ENCODE results near the gene NEUROG2. TPM values are rescaled to one million over a fixed set of nuclear protein-coding genes. Genes with fewer than 3 reads are reported as not detected.

Gene NEUROG2
- total RNA-seq, 4 donors from 2014 or later = not detected

GRCh38 chr4:112519689-112520597 is 4.0 kb upstream of the NEUROG2 start:
- Histone ChIP-seq H3K27me3 (peaks cover 91 to 97% (median 93%) of the 10 kb centered on the region in 3 donors), H3K4me3 (no peak overlapping the region), H3K4me1 (peaks cover 33% of the 10 kb centered on the region in 2 donors), H3K27ac (no peak overlapping the region), H3K9me3 (no peaks in the 10 kb centered on the region), H3K36me3 (no peaks in the 10 kb centered on the region)
- no peak for ATAC-seq
- intact Hi-C loops (cut with DNase I; ENCODE audit: low total_unique reads) = no loop called here
- TF ChIP-seq CTCF (IDR thresholded peaks at IDR 0.05 in 4 of 5, conservative IDR thresholded peaks at IDR 0.05 in 1 of 5) (no peak), POLR2A (IDR thresholded peaks at IDR 0.05) (no peak)
- in situ Hi-C loops (cut with MboI; ENCODE audit: low sequenced_read_pairs in 4 of 4) = loop anchor here in 3 of 4 donors (10.0 kb wide), 2 partner anchors 185 to 195 kb away; no protein-coding TSS in a partner anchor
- DNase-seq = no peak

- DNase-seq = no peak
- intact Hi-C loops (cut with DNase I; ENCODE audit: low total_unique reads) = no loop called here
- no peak for TF ChIP-seq CTCF (IDR thresholded peaks at IDR 0.05 in 4 of 5, conservative IDR thresholded peaks at IDR 0.05 in 1 of 5)
- no peak for TF ChIP-seq POLR2A (IDR thresholded peaks at IDR 0.05)
- H3K9me3 ChIP-seq = no peaks in the 10 kb centered on the region
- in situ Hi-C loops (cut with MboI; ENCODE audit: low sequenced_read_pairs in 4 of 4) = no loop called here
- no peak overlapping the region for H3K4me3 ChIP-seq
- peaks cover 96 to 98% (median 97%) of the 10 kb centered on the region in 3 donors for H3K27me3 ChIP-seq
- H3K36me3 ChIP-seq = no peaks in the 10 kb centered on the region
- peaks cover 27 to 36% of the 10 kb centered on the region in 2 donors for H3K4me1 ChIP-seq
- ATAC-seq = no peak
- H3K27ac ChIP-seq = no peak overlapping the region
Observed at GRCh38 chr4:112518675-112519074, 2.7 kb upstream of the NEUROG2 start.

GRCh38 chr4:112517911-112518310 is 1.9 kb upstream of the NEUROG2 start:
- H3K4me1 ChIP-seq = peaks cover 19 to 28% of the 10 kb centered on the region in 2 donors

GRCh38 chr4:112517067-112517634 is 1.2 kb upstream of the NEUROG2 start:
- DNase-seq (no peak), ATAC-seq (no peak)
- Histone ChIP-seq H3K27ac (no peak overlapping the region), H3K4me3 (peak overlapping the region in 3 of 4 donors; percentile 56 to 80 (median 65)), H3K27me3 (peaks cover 94 to 97% (median 96%) of the 10 kb centered on the region in 3 donors), H3K36me3 (no peaks in the 10 kb centered on the region), H3K9me3 (no peaks in the 10 kb centered on the region), H3K4me1 (peaks cover 19 to 28% of the 10 kb centered on the region in 2 donors)
- intact Hi-C loops (cut with DNase I; ENCODE audit: low total_unique reads) (no loop called here), in situ Hi-C loops (cut with MboI; ENCODE audit: low sequenced_read_pairs in 4 of 4) (no loop called here)
- TF ChIP-seq POLR2A (IDR thresholded peaks at IDR 0.05) (no peak), CTCF (IDR thresholded peaks at IDR 0.05 in 4 of 5, conservative IDR thresholded peaks at IDR 0.05 in 1 of 5) (no peak)

More at GRCh38 chr4:112517911-112518310, 1.9 kb upstream of the NEUROG2 start:
- no peaks in the 10 kb centered on the region for H3K36me3 ChIP-seq
- no peak overlapping the region for H3K4me3 ChIP-seq
- ATAC-seq = no peak
- no peak overlapping the region for H3K27ac ChIP-seq
- DNase-seq = no peak
- H3K27me3 ChIP-seq = peaks cover 94 to 98% (median 95%) of the 10 kb centered on the region in 3 donors
- H3K9me3 ChIP-seq = no peaks in the 10 kb centered on the region
- no peak for TF ChIP-seq POLR2A (IDR thresholded peaks at IDR 0.05)
- TF ChIP-seq CTCF (IDR thresholded peaks at IDR 0.05 in 4 of 5, conservative IDR thresholded peaks at IDR 0.05 in 1 of 5) = no peak
- in situ Hi-C loops (cut with MboI; ENCODE audit: low sequenced_read_pairs in 4 of 4) (no loop called here), intact Hi-C loops (cut with DNase I; ENCODE audit: low total_unique reads) (no loop called here)

Data from gastrocnemius medialis (tissue), 4 donors.